Right hindlimb (tissue), 1 donor: ENCODE measurements around the gene SCUBE1.

ENCODE experiments used
- DNase-seq: peaks from one replicate; pipeline ENCODE4 v3.0.0-alpha.2; 2018

The SCUBE1 gene

DNA sequence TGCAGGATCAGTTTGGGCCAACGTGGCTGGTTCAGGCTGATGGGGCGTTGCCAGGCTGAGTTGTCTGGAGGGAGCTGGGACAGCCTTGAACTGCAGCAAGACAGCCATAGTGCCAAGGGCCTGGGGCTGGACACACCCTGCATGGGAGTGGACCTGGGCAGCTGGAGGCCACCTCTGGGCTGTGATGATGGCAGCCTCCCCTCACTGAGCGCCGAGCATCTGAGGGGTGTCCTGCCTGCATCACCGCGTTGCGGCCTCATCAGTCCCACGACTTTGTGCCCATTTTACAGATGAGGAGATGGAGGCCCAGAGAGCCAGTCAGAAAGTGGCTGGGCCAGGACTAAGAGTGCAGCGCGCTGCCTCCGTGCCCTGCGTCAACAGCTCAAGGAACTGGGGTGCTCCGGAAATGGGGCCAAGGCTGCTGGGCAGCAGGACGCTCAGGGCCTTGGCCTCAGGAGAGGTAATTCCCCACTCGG lies 192.4 kb downstream of the SCUBE1 start:
- no peak for DNase-seq

DNA sequence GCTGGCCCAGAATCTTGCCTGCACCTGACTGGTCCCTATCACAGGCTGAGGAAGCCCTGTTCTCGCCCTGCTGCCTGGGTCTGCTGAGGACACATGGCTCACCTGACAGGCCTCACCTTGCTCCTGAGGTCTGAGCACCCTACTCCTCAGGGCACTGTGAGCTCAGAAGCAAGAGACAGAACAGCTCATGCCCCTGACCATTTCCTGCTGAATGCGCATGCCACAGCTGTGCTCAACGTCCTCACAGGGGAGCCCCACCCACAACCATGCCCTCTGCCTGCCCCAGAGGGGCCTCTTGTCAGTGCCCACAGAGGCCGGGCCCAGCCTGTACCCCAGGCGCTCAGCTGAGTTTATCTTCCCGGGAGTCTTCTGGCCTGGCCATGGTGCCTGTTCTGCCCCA lies 194.6 kb downstream of the SCUBE1 start:
- DNase-seq: no peak

DNA sequence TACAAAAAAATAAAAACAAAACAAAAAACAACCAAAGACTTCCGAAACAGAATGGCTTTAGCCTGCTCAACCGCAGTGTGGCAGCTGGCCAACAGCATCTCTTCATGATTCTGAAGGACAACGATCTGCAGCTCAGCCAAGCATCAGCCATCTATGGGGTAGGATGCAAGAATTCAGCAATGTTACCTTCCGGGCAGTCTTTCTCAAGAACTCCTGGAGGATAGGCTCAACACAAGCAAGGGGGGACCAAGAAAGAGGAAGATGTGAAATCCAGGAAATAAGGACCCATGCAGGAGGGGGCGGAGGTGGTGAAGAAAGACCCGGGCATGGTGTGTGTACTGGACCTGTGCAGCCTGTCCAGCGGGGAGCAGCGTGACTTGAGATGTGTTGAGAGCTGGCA lies 195.4 kb downstream of the SCUBE1 start:
- no peak for DNase-seq
